Dendritic cell treated with granulocyte-macrophage colony-stimulating factor and Interleukin-4, amounts not matched to agents 40 ng/mL and 50 ng/mL, for 4 days (primary cell): Measurements from ENCODE around the gene FN3K.

ENCODE experiments used
- H3K27ac Mint-ChIP-seq: one replicate; pipeline ENCODE4 v1.8.0; 2022; ENCODE audit warnings: mild to moderate bottlenecking, mixed read lengths
- H3K27me3 Mint-ChIP-seq: one replicate; pipeline ENCODE4 v1.8.0; 2022; ENCODE audit warnings: mild to moderate bottlenecking, mixed read lengths
- H3K36me3 Mint-ChIP-seq: one replicate; pipeline ENCODE4 v1.8.0; 2022; ENCODE audit warnings: low read depth, mixed read lengths
- H3K4me1 Mint-ChIP-seq: one replicate; pipeline ENCODE4 v1.8.0; 2022; ENCODE audit warnings: low read depth, mixed read lengths
- H3K4me3 Mint-ChIP-seq: one replicate; pipeline ENCODE4 v1.8.0; 2022; ENCODE audit warnings: mild to moderate bottlenecking, moderate library complexity, mixed read lengths
- H3K9me3 Mint-ChIP-seq: one replicate; pipeline ENCODE4 v1.8.0; 2022; ENCODE audit warnings: mixed read lengths
- intact Hi-C: fragments of 100-400 bp; cut with micrococcal nuclease; formaldehyde crosslinking; loops from one replicate; pipeline ENCODE4 v1.15.0; 2022

The FN3K gene

GRCh38 chr17:82734987-82735866 lies at the start of gene FN3K:
TSS of gene FN3K (plus strand) at chr17:82735615. CDS start at chr17:82735637, 22 bp downstream.
- H3K27me3 Mint-ChIP-seq, result peaks cover 25% of the 10 kb centered on the region
- H3K4me3 Mint-ChIP-seq, result peak within 1 kb of the TSS; percentile 66
- H3K4me1 Mint-ChIP-seq, result peaks cover 9% of the 10 kb centered on the region
- peak within 1 kb of the TSS; percentile 22 for H3K27ac Mint-ChIP-seq
- intact Hi-C loops, result no loop called here
- peaks cover 14% of the 10 kb centered on the region for H3K9me3 Mint-ChIP-seq
- peaks cover 39% of the 10 kb centered on the region for H3K36me3 Mint-ChIP-seq

GRCh38 chr17:82686366-82687324 lies 48.8 kb upstream of the FN3K start:
- Mint-ChIP-seq H3K4me3 (no peak overlapping the region), H3K9me3 (peaks cover 8% of the 10 kb centered on the region), H3K27me3 (no peaks in the 10 kb centered on the region), H3K27ac (no peak overlapping the region), H3K4me1 (peaks cover 7% of the 10 kb centered on the region), H3K36me3 (peaks cover 5% of the 10 kb centered on the region)
- intact Hi-C loops, result no loop called here

GRCh38 chr17:82687375-82687861 lies 48.0 kb upstream of the FN3K start:
- Mint-ChIP-seq H3K9me3 (no peaks in the 10 kb centered on the region), H3K4me1 (peaks cover 7% of the 10 kb centered on the region), H3K4me3 (no peak overlapping the region), H3K27me3 (no peaks in the 10 kb centered on the region), H3K36me3 (peaks cover 7% of the 10 kb centered on the region), H3K27ac (no peak overlapping the region)
- intact Hi-C loops, result no loop called here

- no peaks in the 10 kb centered on the region for H3K27me3 Mint-ChIP-seq
- intact Hi-C loops, result no loop called here
- H3K27ac Mint-ChIP-seq, result no peak overlapping the region
- peaks cover 7% of the 10 kb centered on the region for H3K36me3 Mint-ChIP-seq
- H3K4me3 Mint-ChIP-seq, result no peak overlapping the region
- H3K4me1 Mint-ChIP-seq, result peaks cover 7% of the 10 kb centered on the region
- no peaks in the 10 kb centered on the region for H3K9me3 Mint-ChIP-seq
Measured at GRCh38 chr17:82687871-82688270, 47.5 kb upstream of the FN3K start.

- H3K27me3 Mint-ChIP-seq, result no peaks in the 10 kb centered on the region
- H3K4me1 Mint-ChIP-seq, result peaks cover 7% of the 10 kb centered on the region
- H3K36me3 Mint-ChIP-seq, result peaks cover 7% of the 10 kb centered on the region
- intact Hi-C loops, result no loop called here
- H3K9me3 Mint-ChIP-seq, result peaks cover under 1% of the 10 kb centered on the region
- no peak overlapping the region for H3K4me3 Mint-ChIP-seq
- H3K27ac Mint-ChIP-seq, result no peak overlapping the region
Measured at GRCh38 chr17:82689077-82689476, 46.3 kb upstream of the FN3K start.

DNA sequence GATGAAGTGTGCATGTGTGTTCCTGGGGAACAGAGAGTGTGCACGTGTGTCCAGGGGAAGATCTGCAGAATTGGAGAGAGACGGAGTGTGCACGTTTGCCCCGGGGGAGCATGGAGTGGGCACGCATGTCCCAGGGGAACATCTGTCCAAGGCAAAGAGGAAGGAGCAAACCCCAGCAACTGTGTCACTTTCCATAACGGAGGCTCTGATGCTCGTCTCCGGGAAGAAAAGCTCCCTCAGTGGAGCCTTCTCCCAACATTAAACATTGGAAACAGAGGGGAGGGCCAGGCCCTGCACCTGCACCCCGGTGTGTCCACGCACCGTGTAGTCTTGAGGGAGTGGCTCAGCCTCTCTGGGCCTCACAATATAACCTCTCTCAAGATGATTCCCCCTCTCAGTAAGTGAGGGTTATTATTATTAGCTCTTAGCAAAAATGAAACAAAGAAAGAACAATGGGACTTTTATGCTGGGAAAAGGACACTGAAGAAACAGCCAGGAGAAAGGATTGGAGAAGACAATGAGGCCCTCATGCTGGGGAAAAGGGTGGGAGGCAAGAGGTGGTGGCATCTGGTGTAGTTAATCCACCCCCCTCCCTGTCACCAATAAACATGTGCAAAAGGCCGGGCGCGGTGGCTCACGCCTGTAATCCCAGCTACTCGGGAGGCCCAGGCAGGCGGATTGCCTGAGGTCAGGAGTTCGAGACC lies 44.5 kb upstream of the FN3K start:
- Mint-ChIP-seq H3K27ac (no peak overlapping the region), H3K4me3 (no peak overlapping the region), H3K36me3 (peaks cover 7% of the 10 kb centered on the region), H3K9me3 (peaks cover 13% of the 10 kb centered on the region), H3K27me3 (peaks cover 11% of the 10 kb centered on the region), H3K4me1 (no peaks in the 10 kb centered on the region)
- intact Hi-C loops, result no loop called here

DNA sequence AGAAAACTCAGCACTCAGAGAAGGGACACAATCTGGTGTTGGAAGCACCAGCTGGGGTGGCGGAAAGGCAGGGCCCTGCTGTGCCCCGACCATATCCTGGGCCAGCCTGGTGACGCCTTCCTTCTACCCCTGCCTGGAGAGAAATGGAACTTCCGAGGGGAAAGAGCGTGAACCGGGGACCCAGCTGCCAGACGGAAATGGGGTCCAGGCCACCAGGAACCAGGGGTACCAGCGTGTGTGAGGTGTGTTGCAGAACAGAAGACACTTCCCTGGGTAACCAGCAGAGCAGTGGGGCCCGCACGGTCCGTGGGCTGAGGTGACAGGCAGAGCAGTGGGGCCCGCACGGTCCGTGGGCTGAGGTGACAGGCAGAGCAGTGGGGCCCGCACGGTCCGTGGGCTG lies 43.7 kb upstream of the FN3K start:
- H3K4me1 Mint-ChIP-seq, result no peaks in the 10 kb centered on the region
- H3K27me3 Mint-ChIP-seq, result peaks cover 17% of the 10 kb centered on the region
- H3K9me3 Mint-ChIP-seq, result peaks cover 13% of the 10 kb centered on the region
- H3K36me3 Mint-ChIP-seq, result peaks cover 7% of the 10 kb centered on the region
- no peak overlapping the region for H3K27ac Mint-ChIP-seq
- intact Hi-C loops, result no loop called here
- H3K4me3 Mint-ChIP-seq, result no peak overlapping the region

- H3K27ac Mint-ChIP-seq, result no peak overlapping the region
- H3K4me3 Mint-ChIP-seq, result no peak overlapping the region
- peaks cover 13% of the 10 kb centered on the region for H3K9me3 Mint-ChIP-seq
- H3K27me3 Mint-ChIP-seq, result peaks cover 22% of the 10 kb centered on the region
- intact Hi-C loops, result no loop called here
- peaks cover 7% of the 10 kb centered on the region for H3K36me3 Mint-ChIP-seq
- H3K4me1 Mint-ChIP-seq, result peaks cover 5% of the 10 kb centered on the region
Measured at GRCh38 chr17:82692268-82692667, 43.1 kb upstream of the FN3K start.

DNA sequence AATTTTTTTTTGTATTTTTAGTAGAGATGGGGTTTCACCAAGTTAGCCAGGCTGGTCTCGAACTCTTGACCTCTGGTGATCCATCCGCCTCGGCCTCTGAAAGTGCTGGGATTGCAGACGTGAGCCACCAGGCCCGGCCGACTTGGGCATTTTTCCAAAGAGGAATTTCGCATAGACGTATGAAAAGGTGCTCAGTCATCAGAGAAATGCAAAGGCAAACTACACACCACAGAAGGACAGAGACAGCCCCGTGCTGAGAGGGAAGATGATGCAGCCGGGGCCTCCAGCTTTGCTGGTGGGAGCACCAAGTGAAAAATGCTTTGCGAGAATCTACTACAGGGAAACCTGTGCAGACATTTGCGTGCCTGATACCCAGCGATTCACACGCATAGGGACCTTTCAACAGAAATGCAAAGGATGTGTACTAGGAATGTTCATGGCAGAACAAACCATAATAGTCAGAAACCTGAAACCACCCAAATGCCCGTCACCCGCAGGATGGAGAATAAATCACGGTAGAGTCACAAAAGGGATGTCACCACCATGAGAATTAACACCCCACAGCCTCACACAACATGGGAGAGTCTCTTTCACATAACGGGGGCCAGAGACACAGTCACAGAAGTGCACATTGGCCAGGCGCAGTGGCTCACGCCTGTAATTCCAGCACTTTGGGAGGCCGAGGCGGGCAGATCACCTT lies 42.1 kb upstream of the FN3K start:
- Mint-ChIP-seq H3K27ac (no peak overlapping the region), H3K9me3 (peaks cover 13% of the 10 kb centered on the region), H3K4me1 (peaks cover 8% of the 10 kb centered on the region), H3K4me3 (no peak overlapping the region), H3K36me3 (peaks cover 7% of the 10 kb centered on the region), H3K27me3 (peaks cover 31% of the 10 kb centered on the region)
- intact Hi-C loops, result no loop called here

DNA sequence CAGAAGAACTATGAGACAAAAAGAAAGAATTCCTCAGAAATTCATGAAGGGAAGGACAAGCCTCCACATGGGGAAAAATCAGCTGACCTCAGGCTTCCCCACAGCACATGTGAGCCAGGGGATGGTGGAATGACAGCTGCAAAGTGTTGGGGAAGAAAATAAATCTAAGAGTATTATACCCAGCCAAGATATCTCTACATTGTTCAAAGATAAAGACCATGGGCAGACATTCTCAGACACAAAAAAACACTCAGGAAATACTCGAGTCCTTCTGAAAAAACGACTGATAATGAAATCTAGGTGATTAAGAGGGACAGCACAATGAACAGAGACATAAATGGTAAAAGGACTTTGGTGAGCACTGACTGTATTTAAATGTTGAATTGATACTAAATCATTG lies 40.8 kb upstream of the FN3K start:
- H3K27me3 Mint-ChIP-seq, result peaks cover 37% of the 10 kb centered on the region
- H3K4me3 Mint-ChIP-seq, result no peak overlapping the region
- H3K9me3 Mint-ChIP-seq, result peaks cover 13% of the 10 kb centered on the region
- intact Hi-C loops, result no loop called here
- peaks cover 7% of the 10 kb centered on the region for H3K36me3 Mint-ChIP-seq
- H3K4me1 Mint-ChIP-seq, result peaks cover 15% of the 10 kb centered on the region
- H3K27ac Mint-ChIP-seq, result no peak overlapping the region

GRCh38 chr17:82696259-82696658 lies 39.2 kb upstream of the FN3K start:
- Mint-ChIP-seq H3K36me3 (peaks cover 6% of the 10 kb centered on the region), H3K27ac (no peak overlapping the region), H3K4me3 (no peak overlapping the region), H3K9me3 (peaks cover 13% of the 10 kb centered on the region), H3K4me1 (peaks cover 17% of the 10 kb centered on the region), H3K27me3 (peaks cover 41% of the 10 kb centered on the region)
- intact Hi-C loops, result no loop called here

DNA sequence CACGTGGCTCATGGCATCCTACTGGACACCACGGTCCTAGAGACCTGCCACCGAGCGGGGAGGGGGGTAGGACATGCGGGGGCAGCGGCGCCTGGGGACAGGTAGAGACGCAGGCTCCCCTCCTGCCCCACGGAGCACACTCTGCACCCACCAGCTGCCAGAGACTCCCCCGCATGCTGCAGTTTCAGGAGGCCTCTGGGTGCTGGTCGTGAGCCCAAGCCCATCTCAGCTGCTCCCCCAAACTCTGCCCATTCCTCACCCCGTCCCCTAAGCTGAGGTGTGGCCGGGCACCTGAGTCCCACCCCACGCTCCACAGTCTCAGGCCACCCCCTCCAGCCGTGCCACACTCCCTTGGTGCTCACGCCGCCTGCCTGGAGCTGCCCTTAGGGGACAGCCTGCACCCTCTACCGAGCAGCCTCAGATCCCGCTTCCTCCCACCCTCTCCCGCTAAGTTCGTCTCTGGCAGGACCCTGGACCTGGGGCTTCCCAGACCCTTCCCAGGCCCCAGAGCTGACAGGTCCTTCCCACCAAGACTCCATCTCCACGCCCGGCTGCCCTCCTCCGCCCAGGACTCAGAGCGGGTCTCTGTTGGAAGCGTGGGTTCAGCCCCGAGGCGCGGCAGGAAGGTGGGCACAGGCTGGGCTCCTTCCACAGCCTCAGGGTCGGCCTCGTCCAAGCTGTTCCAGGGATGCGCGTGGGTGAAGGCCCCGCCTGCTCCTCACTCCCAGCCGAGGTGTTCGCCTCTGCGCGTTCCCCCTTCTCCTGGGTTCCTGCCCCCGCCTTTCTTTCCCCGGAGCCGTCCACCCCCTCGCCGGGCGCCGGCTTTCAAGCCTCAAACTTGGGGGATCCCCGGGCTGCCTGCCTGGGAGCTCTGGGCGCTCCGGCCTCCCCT lies 38.3 kb upstream of the FN3K start:
- Mint-ChIP-seq H3K27me3 (peaks cover 41% of the 10 kb centered on the region), H3K36me3 (no peaks in the 10 kb centered on the region), H3K4me3 (peak overlapping the region; percentile 78), H3K4me1 (peaks cover 17% of the 10 kb centered on the region), H3K9me3 (peaks cover 13% of the 10 kb centered on the region), H3K27ac (no peak overlapping the region)
- intact Hi-C loops, result no loop called here
